HCT116 (cell line): ENCODE measurements around the gene CPNE7. TPM values are rescaled to one million over a fixed set of nuclear protein-coding genes. Genes with fewer than 3 reads are reported as not detected.
A peak's percentile ranks its signal among the peaks of the same experiment; 100 is the strongest.

Experiments used
- ATAC-seq: fragments of 200-7000 bp; cut with Tn5 transposase; 2 replicates; pipeline ENCODE4 v1.9.1; 2020; ENCODE audit warnings: mild to moderate bottlenecking, moderate library complexity
- BruUV-seq: library from RNA; stranded (reverse); fragments of 400-500 nt; replicated peaks from 2 replicates; lab custom pipeline; 2021; lab: Mats Ljungman, UMichigan
- CTCF ChIA-PET: fragments of 300-600 bp; sonication (Branson Sonifier 250); formaldehyde crosslinking; loops from one replicate; lab custom pipeline; 2021; ENCODE audit warnings: antibody characterized with exemption; lab: Charles Lee
- POLR2A ChIA-PET: fragments of 300-600, 350-600 bp; sonication (Branson Sonifier 250); formaldehyde crosslinking; loops from one replicate; lab custom pipeline; 2021; ENCODE audit warnings: antibody characterized with exemption; lab: Charles Lee
- RAD21 ChIA-PET, 2 experiments: fragments of 300-600 bp; sonication (Branson Sonifier 250); formaldehyde crosslinking; loops; one replicate each; lab custom pipeline; 2023; ENCODE audit warnings: low total read pairs in 2 of 2; ENCODE audit not compliant: uncharacterized antibody in 2 of 2, unreplicated experiment in 2 of 2, low non-redundant PET in 1 of 2; lab: Charles Lee
- DNase-seq: peaks from one replicate; pipeline ENCODE4 v3.0.0-alpha.2; 2010; ENCODE audit warnings: low read depth, low spot score
- H2AFZ ChIP-seq: fragments of 200-600 bp; shearing (Covaris generic), sonication (generic); 2 replicates; pipeline ENCODE4 v1.6.1; 2017; ENCODE audit warnings: low read depth, mixed run types, mixed read lengths, antibody characterized with exemption, low read length; ENCODE audit not compliant: poor library complexity, severe bottlenecking
- H3K27ac ChIP-seq: 2 replicates; pipeline ENCODE4 v1.5.1; 2012; ENCODE audit warnings: low read depth, low read length
- H3K27me3 ChIP-seq: fragments of 200-600 bp; sonication (generic); 2 replicates; pipeline ENCODE4 v1.6.1; 2016; ENCODE audit warnings: mixed run types, low read length, mixed read lengths; ENCODE audit not compliant: insufficient read depth
- H3K36me3 ChIP-seq, 2 experiments: fragments of 200-500 bp in 1 of 2; fragments of 200-600 bp in 1 of 2; sonication (Bioruptor generic) in 1 of 2; sonication (generic) in 1 of 2; 2 replicates each; pipeline versions ENCODE4 v1.5.1 to v1.6.1; 2014 to 2016; ENCODE audit warnings: low read length in 2 of 2, inconsistent platforms in 1 of 2, mixed read lengths in 1 of 2, mixed run types in 1 of 2; ENCODE audit not compliant: insufficient read depth in 2 of 2, control insufficient read depth in 1 of 2
- H3K4me1 ChIP-seq, 2 experiments: fragments of 200-600 bp in 1 of 2; sonication (generic) in 1 of 2; 2 replicates each; pipeline versions ENCODE4 v1.5.1 to v1.6.1; 2012 to 2017; ENCODE audit warnings: low read length in 2 of 2, inconsistent platforms in 1 of 2, mild to moderate bottlenecking in 1 of 2, mixed read lengths in 1 of 2, mixed run types in 1 of 2, moderate library complexity in 1 of 2; ENCODE audit not compliant: insufficient read depth in 2 of 2, control insufficient read depth in 1 of 2
- H3K4me2 ChIP-seq: fragments of 200-600 bp; sonication (generic); 2 replicates; pipeline ENCODE4 v1.6.1; 2017; ENCODE audit warnings: mixed run types, low read length, mixed read lengths
- H3K4me3 ChIP-seq, 2 experiments: fragments of 200-600 bp in 1 of 2; sonication (generic) in 1 of 2; replicated peaks in 1 of 2; 2 replicates each; pipeline ENCODE4 v1.5.1; 2011 to 2016; ENCODE audit warnings: low read length in 2 of 2, control low read depth in 1 of 2, low read depth in 1 of 2, mild to moderate bottlenecking in 1 of 2, mixed read lengths in 1 of 2, mixed run types in 1 of 2
- H3K79me2 ChIP-seq: fragments of 200-600 bp; sonication (generic); 2 replicates; pipeline ENCODE4 v1.6.1; 2017; ENCODE audit warnings: mild to moderate bottlenecking, mixed run types, low read length, moderate library complexity, mixed read lengths; ENCODE audit not compliant: insufficient read depth
- H3K9ac ChIP-seq: fragments of 200-600 bp; sonication (generic); 2 replicates; pipeline ENCODE4 v1.6.1; 2016; ENCODE audit warnings: low read length, mixed read lengths
- H3K9me2 ChIP-seq: fragments of 200-600 bp; sonication (generic), shearing (Covaris generic); 2 replicates; pipeline ENCODE4 v1.6.1; 2017; ENCODE audit warnings: mixed run types, mild to moderate bottlenecking, moderate library complexity; ENCODE audit not compliant: insufficient read depth
- H3K9me3 ChIP-seq, 2 experiments: fragments of 200-500 bp in 1 of 2; fragments of 200-600 bp in 1 of 2; sonication (Bioruptor generic) in 1 of 2; sonication (generic) in 1 of 2; 2 replicates each; pipeline ENCODE4 v1.6.1; 2014 to 2017; ENCODE audit warnings: low read length in 2 of 2, mixed read lengths in 2 of 2, inconsistent platforms in 1 of 2, low read depth in 1 of 2, mild to moderate bottlenecking in 1 of 2, mixed run types in 1 of 2, moderate library complexity in 1 of 2; ENCODE audit not compliant: control insufficient read depth in 1 of 2, insufficient read depth in 1 of 2
- H4K20me1 ChIP-seq: fragments of 200-600 bp; sonication (generic), shearing (Covaris generic); 2 replicates; pipeline ENCODE4 v1.6.1; 2017; ENCODE audit warnings: mixed run types, mild to moderate bottlenecking, moderate library complexity; ENCODE audit not compliant: insufficient read depth
- ATF3 ChIP-seq: IDR thresholded peaks from 2 replicates; pipeline ENCODE4 v1.6.1; 2012
- CEBPB ChIP-seq: IDR thresholded peaks from 2 replicates; pipeline ENCODE4 v1.6.1; 2012; ENCODE audit warnings: low read depth
- CTCF ChIP-seq, 3 experiments: fragments of 200-600 bp in 1 of 3; sonication (generic) in 1 of 3; IDR thresholded peaks in 2 of 3; conservative IDR thresholded peaks in 1 of 3; 2 replicates each; pipeline ENCODE4 v1.5.1; 2012 to 2017; ENCODE audit warnings: low read depth in 2 of 3, low read length in 2 of 3, antibody characterized with exemption in 1 of 3, borderline replicate concordance in 1 of 3, control low read depth in 1 of 3, mild to moderate bottlenecking in 1 of 3, mixed read lengths in 1 of 3, mixed run types in 1 of 3, moderate library complexity in 1 of 3; ENCODE audit not compliant: insufficient read depth in 1 of 3
- ELF1 ChIP-seq: IDR thresholded peaks from 2 replicates; pipeline ENCODE4 v1.6.1; 2012; ENCODE audit warnings: low read depth, borderline replicate concordance
- EZH2phosphoT487 ChIP-seq: fragments of 200-600 bp; IDR thresholded peaks from 2 replicates; pipeline ENCODE4 v1.6.1; 2018; ENCODE audit warnings: antibody characterized with exemption, borderline replicate concordance
- FOSL1 ChIP-seq: IDR thresholded peaks from 2 replicates; pipeline ENCODE4 v1.6.1; 2012; ENCODE audit warnings: low read depth
- JUND ChIP-seq: IDR thresholded peaks from 2 replicates; pipeline ENCODE4 v1.6.1; 2012
- POLR2A ChIP-seq: IDR thresholded peaks from 2 replicates; pipeline ENCODE4 v1.7.0; 2011; ENCODE audit warnings: borderline replicate concordance; ENCODE audit not compliant: insufficient read depth, insufficient read length; ENCODE audit errors: extremely low read depth
- POLR2AphosphoS5 ChIP-seq: IDR thresholded peaks from 2 replicates; pipeline ENCODE4 v1.6.1; 2011; ENCODE audit warnings: mild to moderate bottlenecking, low read depth, low read length, moderate library complexity
- SP1 ChIP-seq: IDR thresholded peaks from 2 replicates; pipeline ENCODE4 v1.6.1; 2012; ENCODE audit warnings: low read depth
- SRF ChIP-seq: IDR thresholded peaks from 2 replicates; pipeline ENCODE4 v1.6.1; 2012; ENCODE audit warnings: low read depth
- ZBTB33 ChIP-seq: IDR thresholded peaks from 2 replicates; pipeline ENCODE4 v1.6.1; 2011; ENCODE audit warnings: mild to moderate bottlenecking, low read length, moderate library complexity; ENCODE audit not compliant: insufficient replicate concordance; ENCODE audit errors: extremely low read depth
- ZFX ChIP-seq: fragments of 450-650 bp; IDR thresholded peaks from 2 replicates; pipeline ENCODE4 v1.6.1; 2017
- ZNF274 ChIP-seq: fragments of 200-500 bp; sonication (Bioruptor generic); IDR thresholded peaks from 2 replicates; pipeline ENCODE4 v1.6.1; 2014; ENCODE audit warnings: mild to moderate bottlenecking, low read depth, low read length, inconsistent platforms
- intact Hi-C: fragments of 100-400 bp; cut with micrococcal nuclease; formaldehyde crosslinking; loops from 2 replicates; pipeline ENCODE4 v1.10.0; 2022
- total RNA-seq: library from RNA; stranded (reverse); gene quantifications from one replicate; pipeline ENCODE4 v1.2.1, GENCODE V29; 2021; ENCODE audit not compliant: unreplicated experiment
- TF ChIP-seq, protein P1 (sequence below): IDR thresholded peaks from 2 replicates; pipeline ENCODE4 v1.6.1; 2012

The CPNE7 gene
- total RNA-seq, 1 experiment from 2014 or later, result 201 TPM

DNA sequence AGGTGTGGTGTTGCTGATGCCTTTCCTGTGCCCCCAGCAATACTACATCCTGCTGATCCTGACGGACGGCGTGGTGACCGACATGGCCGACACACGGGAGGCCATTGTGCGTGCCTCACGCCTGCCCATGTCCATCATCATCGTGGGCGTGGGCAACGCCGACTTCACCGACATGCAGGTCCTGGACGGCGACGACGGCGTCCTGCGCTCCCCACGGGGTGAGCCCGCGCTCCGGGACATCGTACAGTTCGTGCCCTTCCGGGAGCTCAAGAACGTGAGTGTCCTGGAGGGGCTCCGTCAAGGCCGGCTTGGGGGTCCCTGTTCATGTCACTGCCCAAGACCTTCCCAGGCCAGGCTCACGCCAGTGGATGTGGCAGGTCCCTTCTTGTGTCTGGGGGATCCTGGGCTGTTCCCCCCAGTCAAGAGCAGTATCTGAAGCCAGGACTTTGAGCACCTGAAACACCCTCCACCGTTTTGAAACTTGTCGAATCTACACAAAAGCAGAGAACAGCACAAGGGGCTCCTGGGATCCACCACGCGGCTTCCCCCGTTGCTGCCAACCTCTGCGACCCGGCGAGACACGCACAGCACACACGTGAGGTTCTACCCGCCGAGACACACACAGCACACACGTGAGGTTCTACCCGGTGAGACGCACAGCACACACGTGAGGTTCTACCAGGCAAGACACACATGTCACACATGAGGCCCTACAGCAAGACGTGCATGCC, 19.9 kb downstream of the CPNE7 start:
- peak overlapping the region; percentile 11; the same call in 1 of the 2 replicates for H3K27ac ChIP-seq

More for the DNA sequence above, 19.9 kb downstream of the CPNE7 start:
- intact Hi-C loops, result no loop called here
- H3K9ac ChIP-seq, result no peak overlapping the region
- CTCF ChIA-PET, result no interaction called here
- no peak for DNase-seq
- H3K4me3 ChIP-seq, result no peak overlapping the region
- H3K36me3 ChIP-seq, result peaks cover 3 to 6% of the 10 kb centered on the region in 2 experiments; a peak in 2 of 4 replicates
- TF ChIP-seq ZNF274, result no peak
- TF ChIP-seq JUND, result no peak
- TF ChIP-seq CTCF (IDR thresholded peaks at IDR 0.05 in 2 of 3, conservative IDR thresholded peaks at IDR 0.05 in 1 of 3; ENCODE audit: borderline replicate concordance in 1 of 3, insufficient read depth in 1 of 3, low read depth in 2 of 3, low read length in 2 of 3), result no peak
- no peak for TF ChIP-seq FOSL1
- TF ChIP-seq SP1, result no peak
- TF ChIP-seq ATF3, result no peak
- TF ChIP-seq POLR2A, result no peak
- no peak for TF ChIP-seq POLR2AphosphoS5
- TF ChIP-seq ELF1, result no peak
- no peak for TF ChIP-seq ZBTB33
- no peak for TF ChIP-seq SRF
- TF ChIP-seq CEBPB, result no peak
- TF ChIP-seq ZFX, result no peak
- TF ChIP-seq, protein P1, sequence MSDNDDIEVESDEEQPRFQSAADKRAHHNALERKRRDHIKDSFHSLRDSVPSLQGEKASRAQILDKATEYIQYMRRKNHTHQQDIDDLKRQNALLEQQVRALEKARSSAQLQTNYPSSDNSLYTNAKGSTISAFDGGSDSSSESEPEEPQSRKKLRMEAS, result no peak
- no peak for TF ChIP-seq EZH2phosphoT487
- TF ChIP-seq, all 23 proteins: peak for 0
- no peak for ATAC-seq
- POLR2A ChIA-PET, result no interaction called here
- RAD21 ChIA-PET, result no interaction called here
- Histone ChIP-seq H3K27me3 (no peaks in the 10 kb centered on the region), H4K20me1 (no peaks in the 10 kb centered on the region), H2AFZ (no peak overlapping the region), H3K9me2 (no peaks in the 10 kb centered on the region), H3K79me2 (no peaks in the 10 kb centered on the region), H3K4me2 (no peak overlapping the region), H3K9me3 (no peaks in the 10 kb centered on the region), H3K4me1 (peaks cover 8 to 26% of the 10 kb centered on the region in 2 experiments; a peak in 3 of 4 replicates)
- no TSS peak for BruUV-seq
